ENCODE data around the gene C4B. TPM values are rescaled to one million over a fixed set of nuclear protein-coding genes. Genes with fewer than 3 reads are reported as not detected.

C4B gene
- total RNA-seq, 1 experiment from 2014 or later: 2.7 TPM

- no peak overlapping the region for H2BK15ac ChIP-seq (ENCODE audit: low read depth, low read length)
- no peak overlapping the region for H3T11ph ChIP-seq (ENCODE audit: low read length)
- no peaks in the 10 kb centered on the region for H3K79me1 ChIP-seq (ENCODE audit: insufficient read depth, low read depth, low read length, poor library complexity, severe bottlenecking)
- no peak overlapping the region for H2BK120ac ChIP-seq (ENCODE audit: low read depth, low read length, poor library complexity, severe bottlenecking)
- DNase-seq: no peak
- no peak overlapping the region for H2BK12ac ChIP-seq (ENCODE audit: insufficient read length, low read depth, low read length)
- no peak overlapping the region for H4K5ac ChIP-seq (ENCODE audit: insufficient read length, low read depth, low read length)
- H3K27ac Mint-ChIP-seq: no peak overlapping the region
- no peak overlapping the region for H2AK5ac ChIP-seq (ENCODE audit: insufficient read length, low read length)
- H3K27me3 Mint-ChIP-seq (ENCODE audit: low read depth): peaks cover 8% of the 10 kb centered on the region
- H4K91ac ChIP-seq (ENCODE audit: insufficient read length, low read depth, low read length): no peak overlapping the region
- H3K9me3 Mint-ChIP-seq: no peaks in the 10 kb centered on the region
- H3K27me3 ChIP-seq (ENCODE audit: insufficient read depth, low read length): no peaks in the 10 kb centered on the region
- H3K23me2 ChIP-seq (ENCODE audit: insufficient read length, low read depth, low read length, poor library complexity, severe bottlenecking): no peaks in the 10 kb centered on the region
- no peak overlapping the region for H3K18ac ChIP-seq (ENCODE audit: insufficient read length, low read depth, low read length)
- TF ChIP-seq, protein P1, sequence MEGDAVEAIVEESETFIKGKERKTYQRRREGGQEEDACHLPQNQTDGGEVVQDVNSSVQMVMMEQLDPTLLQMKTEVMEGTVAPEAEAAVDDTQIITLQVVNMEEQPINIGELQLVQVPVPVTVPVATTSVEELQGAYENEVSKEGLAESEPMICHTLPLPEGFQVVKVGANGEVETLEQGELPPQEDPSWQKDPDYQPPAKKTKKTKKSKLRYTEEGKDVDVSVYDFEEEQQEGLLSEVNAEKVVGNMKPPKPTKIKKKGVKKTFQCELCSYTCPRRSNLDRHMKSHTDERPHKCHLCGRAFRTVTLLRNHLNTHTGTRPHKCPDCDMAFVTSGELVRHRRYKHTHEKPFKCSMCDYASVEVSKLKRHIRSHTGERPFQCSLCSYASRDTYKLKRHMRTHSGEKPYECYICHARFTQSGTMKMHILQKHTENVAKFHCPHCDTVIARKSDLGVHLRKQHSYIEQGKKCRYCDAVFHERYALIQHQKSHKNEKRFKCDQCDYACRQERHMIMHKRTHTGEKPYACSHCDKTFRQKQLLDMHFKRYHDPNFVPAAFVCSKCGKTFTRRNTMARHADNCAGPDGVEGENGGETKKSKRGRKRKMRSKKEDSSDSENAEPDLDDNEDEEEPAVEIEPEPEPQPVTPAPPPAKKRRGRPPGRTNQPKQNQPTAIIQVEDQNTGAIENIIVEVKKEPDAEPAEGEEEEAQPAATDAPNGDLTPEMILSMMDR (conservative IDR thresholded peaks at IDR 0.05): no peak
- no peak overlapping the region for H3K9ac ChIP-seq (ENCODE audit: extremely low read depth, insufficient read length, low read length)
- H3K56ac ChIP-seq (ENCODE audit: insufficient read length, low read depth, low read length): no peak overlapping the region
- H2AFZ ChIP-seq (ENCODE audit: low read length): no peak overlapping the region
- no peak overlapping the region for H3K23ac ChIP-seq (ENCODE audit: insufficient read length, low read depth, low read length)
- H3K4me3 Mint-ChIP-seq: no peak overlapping the region
- no peaks in the 10 kb centered on the region for H3K79me2 ChIP-seq (ENCODE audit: insufficient read depth, low read length)
- H3K9me3 ChIP-seq (ENCODE audit: control insufficient read depth, low read depth, low read length): no peaks in the 10 kb centered on the region
- H2BK20ac ChIP-seq (ENCODE audit: low read depth, low read length, poor library complexity, severe bottlenecking): no peak overlapping the region
- no peak overlapping the region for H2BK5ac ChIP-seq (ENCODE audit: insufficient read length, low read length)
- WGBS (ENCODE audit: extremely low coverage, insufficient read length, low lambda C conversion rate): no CpG with 5 or more reads among the region's 17 CpGs
- H3K4me2 ChIP-seq (ENCODE audit: insufficient read depth, insufficient read length, low read length): no peak overlapping the region
- H3K4me1 ChIP-seq (ENCODE audit: insufficient read depth, low read length): no peaks in the 10 kb centered on the region
- no peaks in the 10 kb centered on the region for H3K36me3 Mint-ChIP-seq (ENCODE audit: insufficient read depth in 1 of 3, low read depth in 3 of 3)
- no peak overlapping the region for H3K14ac ChIP-seq (ENCODE audit: insufficient read depth, low read length)
- H4K8ac ChIP-seq (replicated peaks; ENCODE audit: insufficient read length, low read depth, low read length): no peak overlapping the region
- peaks cover 24 to 29% of the 10 kb centered on the region in 2 experiments for H3K4me1 Mint-ChIP-seq
- no peaks in the 10 kb centered on the region for H4K20me1 ChIP-seq (ENCODE audit: control insufficient read depth, insufficient read depth, insufficient read length)
- no peak overlapping the region for H3K27ac ChIP-seq (ENCODE audit: insufficient read length, low read depth, low read length)
- H3K4ac ChIP-seq (ENCODE audit: low read depth, low read length): no peak overlapping the region
Observed at GRCh38 chr6:32069460-32069859, 54.9 kb downstream of the C4B start.
